Keratinocyte (primary cell): ENCODE measurements around the gene SAMD4A. TPM values are rescaled to one million over a fixed set of nuclear protein-coding genes. Genes with fewer than 3 reads are reported as not detected.

Experiments used
- DNase-seq: peaks from one replicate; pipeline ENCODE4 v3.0.0-alpha.2; 2011; ENCODE audit warnings: low read depth, missing footprints, low spot score
- FAIRE-seq: peaks from 2 replicates; lab custom pipeline; 2011; peaks lifted over from hg19 to GRCh38; lab: Jason Lieb, UNC
- H2AFZ ChIP-seq: 2 replicates; pipeline ENCODE4 v1.6.0; 2012; ENCODE audit warnings: low read length, control low read depth, inconsistent platforms; ENCODE audit not compliant: control insufficient read depth
- H3K27ac ChIP-seq: 2 replicates; pipeline ENCODE4 v1.5.1; 2011; ENCODE audit warnings: low read length; ENCODE audit not compliant: control insufficient read depth, insufficient read depth
- H3K27me3 ChIP-seq: 3 replicates; pipeline ENCODE4 v1.6.0; 2011; ENCODE audit warnings: low read length; ENCODE audit not compliant: control insufficient read depth, insufficient read depth; ENCODE audit errors: extremely low read depth
- H3K36me3 ChIP-seq, 2 experiments: 2 replicates in 1 of 2; 3 replicates in 1 of 2; pipeline ENCODE4 v1.5.1; 2011; ENCODE audit warnings: low read length in 2 of 2, mild to moderate bottlenecking in 1 of 2; ENCODE audit not compliant: control insufficient read depth in 2 of 2, insufficient read depth in 2 of 2; ENCODE audit errors: extremely low read depth in 1 of 2
- H3K4me1 ChIP-seq: 3 replicates; pipeline ENCODE4 v1.5.1; 2011; ENCODE audit warnings: low read length; ENCODE audit not compliant: control insufficient read depth, insufficient read depth; ENCODE audit errors: extremely low read depth
- H3K4me2 ChIP-seq: 3 replicates; pipeline ENCODE4 v1.6.0; 2011; ENCODE audit warnings: low read depth, low read length; ENCODE audit not compliant: control insufficient read depth, insufficient read depth; ENCODE audit errors: extremely low read depth
- H3K4me3 ChIP-seq, 3 experiments: fragments of 200-600 bp in 1 of 3; sonication (generic) in 1 of 3; 2 replicates in 2 of 3; 3 replicates in 1 of 3; pipeline ENCODE4 v1.5.1; 2011 to 2016; ENCODE audit warnings: low read length in 3 of 3, mild to moderate bottlenecking in 3 of 3, control low read depth in 2 of 3, inconsistent platforms in 1 of 3, low read depth in 1 of 3, mixed read lengths in 1 of 3, mixed run types in 1 of 3, moderate library complexity in 1 of 3; ENCODE audit not compliant: control insufficient read depth in 2 of 3, insufficient read depth in 2 of 3; ENCODE audit errors: extremely low read depth in 1 of 3
- H3K79me2 ChIP-seq: 2 replicates; pipeline ENCODE4 v1.6.0; 2012; ENCODE audit warnings: low read length; ENCODE audit not compliant: control insufficient read depth, insufficient read depth
- H3K9ac ChIP-seq: 3 replicates; pipeline ENCODE4 v1.6.0; 2011; ENCODE audit warnings: low read length; ENCODE audit not compliant: control insufficient read depth, insufficient read depth; ENCODE audit errors: extremely low read depth
- H3K9me1 ChIP-seq: 3 replicates; pipeline ENCODE4 v1.6.0; 2011; ENCODE audit warnings: low read length; ENCODE audit not compliant: control insufficient read depth, insufficient read depth; ENCODE audit errors: extremely low read depth
- H3K9me3 ChIP-seq: 2 replicates; pipeline ENCODE4 v1.5.1; 2012; ENCODE audit warnings: low read depth, low read length; ENCODE audit not compliant: control insufficient read depth
- H4K20me1 ChIP-seq: 3 replicates; pipeline ENCODE4 v1.6.0; 2011; ENCODE audit warnings: low read length; ENCODE audit not compliant: control insufficient read depth, insufficient read depth; ENCODE audit errors: extremely low read depth
- CTCF ChIP-seq, 3 experiments: IDR thresholded peaks in 1 of 3; conservative IDR thresholded peaks in 1 of 3; optimal IDR thresholded peaks in 1 of 3; 2 replicates in 2 of 3; 3 replicates in 1 of 3; pipeline versions ENCODE3 to v1.5.1; 2011; ENCODE audit warnings: low read length in 3 of 3, mild to moderate bottlenecking in 3 of 3, moderate library complexity in 2 of 3, control low read depth in 1 of 3, inconsistent platforms in 1 of 3; ENCODE audit not compliant: insufficient read depth in 2 of 3; ENCODE audit errors: extremely low read depth in 1 of 3
- EZH2 ChIP-seq: IDR thresholded peaks from one replicate; pipeline ENCODE4 v1.6.1; 2012; ENCODE audit warnings: inconsistent platforms, mild to moderate bottlenecking, low read length, moderate library complexity
- dilution Hi-C: fragments of 300-500 bp; cut with MboI; formaldehyde crosslinking; loops from one replicate; pipeline ENCODE4 v1.7.0; 2020; ENCODE audit warnings: low sequenced_read_pairs; ENCODE audit not compliant: extremely low pct_ligation_motif_present
- polyA plus RNA-seq, 5 experiments: library from polyadenylated mRNA; depleted of rRNA in 3 of 5; stranded (reverse) in 3 of 5; stranded (forward) in 1 of 5; unstranded in 1 of 5; fragments of >200 nt; gene quantifications; 1 replicate in 1 of 5; 2 replicates in 3 of 5; 3 replicates in 1 of 5; pipeline versions ENCODE4 v1.2.1 to v1.2.3, GENCODE V29; 2011 to 2012; ENCODE audit warnings: missing spikeins in 2 of 5, low read depth in 1 of 5, low replicate concordance in 1 of 5

The SAMD4A gene
- polyA plus RNA-seq, 1 donor (not counting 4 experiments of a cell fraction or from before 2014, with no cell fraction given): 16.2 TPM

- H3K4me1 ChIP-seq: no peaks in the 10 kb centered on the region
- H3K27ac ChIP-seq: no peak overlapping the region
- TF ChIP-seq CTCF (optimal IDR thresholded peaks at IDR 0.05 in 1 of 3, IDR thresholded peaks at IDR 0.05 in 1 of 3, conservative IDR thresholded peaks at IDR 0.05 in 1 of 3; ENCODE audit: extremely low read depth in 1 of 3, insufficient read depth in 2 of 3, low read length in 3 of 3): no peak
- no peak for TF ChIP-seq EZH2
- H3K9ac ChIP-seq: no peak overlapping the region
- no peaks in the 10 kb centered on the region for H4K20me1 ChIP-seq
- H3K27me3 ChIP-seq: no peaks in the 10 kb centered on the region
- no peak overlapping the region for H3K4me2 ChIP-seq
- FAIRE-seq (no peak), DNase-seq (no peak)
- dilution Hi-C loops: no loop called here
- H3K9me3 ChIP-seq: no peaks in the 10 kb centered on the region
- H3K4me3 ChIP-seq: no peak overlapping the region
- peaks cover 0 to 2% of the 10 kb centered on the region in 2 experiments for H3K36me3 ChIP-seq
- H2AFZ ChIP-seq: no peak overlapping the region
- peaks cover 41% of the 10 kb centered on the region for H3K79me2 ChIP-seq
- no peaks in the 10 kb centered on the region for H3K9me1 ChIP-seq
Measured at GRCh38 chr14:54643696-54644176, 76.8 kb downstream of the SAMD4A start.

GRCh38 chr14:54645639-54646038 lies 78.7 kb downstream of the SAMD4A start:
- TF ChIP-seq EZH2 (no peak), CTCF (optimal IDR thresholded peaks at IDR 0.05 in 1 of 3, IDR thresholded peaks at IDR 0.05 in 1 of 3, conservative IDR thresholded peaks at IDR 0.05 in 1 of 3; ENCODE audit: extremely low read depth in 1 of 3, insufficient read depth in 2 of 3, low read length in 3 of 3) (no peak)
- peaks cover 0 to 2% of the 10 kb centered on the region in 2 experiments for H3K36me3 ChIP-seq
- H3K9ac ChIP-seq: no peak overlapping the region
- no peaks in the 10 kb centered on the region for H3K9me1 ChIP-seq
- no peak overlapping the region for H3K4me2 ChIP-seq
- no peaks in the 10 kb centered on the region for H3K9me3 ChIP-seq
- H4K20me1 ChIP-seq: no peaks in the 10 kb centered on the region
- DNase-seq (no peak), FAIRE-seq (no peak)
- H3K79me2 ChIP-seq: peaks cover 39% of the 10 kb centered on the region
- H3K4me3 ChIP-seq: no peak overlapping the region
- H3K4me1 ChIP-seq: peaks cover 15% of the 10 kb centered on the region
- dilution Hi-C loops: no loop called here
- no peak overlapping the region for H3K27ac ChIP-seq
- no peak overlapping the region for H2AFZ ChIP-seq
- no peaks in the 10 kb centered on the region for H3K27me3 ChIP-seq
